Coronary artery (tissue), 2 donors: Measurements from ENCODE around the gene RBCK1.

Source experiments
- DNase-seq: peaks from one replicate; pipeline ENCODE4 v3.0.0-alpha.2; 2017; ENCODE audit warnings: low spot score
- H3K27ac ChIP-seq, 2 donors: fragments of 200-600 bp; sonication (generic); one replicate each; pipeline ENCODE4 v1.5.1; 2016 to 2019
- H3K4me3 ChIP-seq: fragments of 200-600 bp; sonication (generic); 2 replicates; pipeline ENCODE4 v1.5.1; 2016; ENCODE audit warnings: mild to moderate bottlenecking, moderate library complexity
- TF ChIP-seq, protein P1 (sequence below): fragments of 200-600 bp; sonication (generic); IDR thresholded peaks from one replicate; pipeline ENCODE4 v1.5.1; 2019; ENCODE audit warnings: antibody characterized with exemption

RBCK1 gene

DNA sequence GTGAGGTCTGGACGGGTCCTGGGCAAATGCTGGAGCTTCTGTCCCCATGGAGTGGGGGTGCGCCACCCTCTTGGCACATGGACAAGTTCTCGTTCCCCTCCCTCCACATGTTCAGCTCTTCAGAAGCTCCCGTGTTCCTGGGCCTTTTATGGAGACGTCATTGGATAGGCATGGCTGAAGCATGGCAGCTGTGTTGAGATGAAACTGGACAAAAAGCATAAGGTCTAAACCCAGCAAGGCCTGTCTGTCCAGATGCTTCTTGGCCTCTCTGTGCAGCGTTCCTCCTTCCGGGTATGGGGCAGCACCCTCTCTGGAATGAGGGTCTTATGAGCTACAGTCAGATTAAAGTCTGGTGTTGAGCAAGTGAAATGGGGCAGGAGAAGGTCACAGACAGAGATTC is 27.5 kb downstream of the RBCK1 start:
- Histone ChIP-seq H3K27ac (no peak overlapping the region), H3K4me3 (no peak overlapping the region)
- TF ChIP-seq, protein P1, sequence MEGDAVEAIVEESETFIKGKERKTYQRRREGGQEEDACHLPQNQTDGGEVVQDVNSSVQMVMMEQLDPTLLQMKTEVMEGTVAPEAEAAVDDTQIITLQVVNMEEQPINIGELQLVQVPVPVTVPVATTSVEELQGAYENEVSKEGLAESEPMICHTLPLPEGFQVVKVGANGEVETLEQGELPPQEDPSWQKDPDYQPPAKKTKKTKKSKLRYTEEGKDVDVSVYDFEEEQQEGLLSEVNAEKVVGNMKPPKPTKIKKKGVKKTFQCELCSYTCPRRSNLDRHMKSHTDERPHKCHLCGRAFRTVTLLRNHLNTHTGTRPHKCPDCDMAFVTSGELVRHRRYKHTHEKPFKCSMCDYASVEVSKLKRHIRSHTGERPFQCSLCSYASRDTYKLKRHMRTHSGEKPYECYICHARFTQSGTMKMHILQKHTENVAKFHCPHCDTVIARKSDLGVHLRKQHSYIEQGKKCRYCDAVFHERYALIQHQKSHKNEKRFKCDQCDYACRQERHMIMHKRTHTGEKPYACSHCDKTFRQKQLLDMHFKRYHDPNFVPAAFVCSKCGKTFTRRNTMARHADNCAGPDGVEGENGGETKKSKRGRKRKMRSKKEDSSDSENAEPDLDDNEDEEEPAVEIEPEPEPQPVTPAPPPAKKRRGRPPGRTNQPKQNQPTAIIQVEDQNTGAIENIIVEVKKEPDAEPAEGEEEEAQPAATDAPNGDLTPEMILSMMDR = no peak
- DNase-seq = no peak

DNA sequence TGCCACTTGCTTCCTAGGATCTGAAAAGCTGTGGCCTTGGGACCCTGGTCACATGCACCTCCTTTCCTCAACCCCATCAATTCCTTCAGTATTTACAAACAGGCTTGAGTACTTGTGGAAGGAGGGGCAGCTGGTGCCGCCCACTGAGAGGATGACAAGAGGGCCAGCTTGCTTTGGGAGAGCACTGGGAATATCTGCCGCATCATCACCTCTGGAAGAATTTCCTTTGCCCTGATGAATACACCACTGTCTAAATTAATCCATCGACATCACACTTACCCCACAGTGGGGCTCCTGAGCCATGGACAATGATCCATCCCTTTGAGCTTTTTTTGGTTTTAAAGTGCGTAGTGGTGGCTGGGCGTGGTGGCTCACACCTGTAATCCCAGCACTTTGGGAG is 28.4 kb downstream of the RBCK1 start:
- TF ChIP-seq, protein P1 = no peak
- no peak overlapping the region for H3K27ac ChIP-seq
- no peak overlapping the region for H3K4me3 ChIP-seq
- DNase-seq = no peak

DNA sequence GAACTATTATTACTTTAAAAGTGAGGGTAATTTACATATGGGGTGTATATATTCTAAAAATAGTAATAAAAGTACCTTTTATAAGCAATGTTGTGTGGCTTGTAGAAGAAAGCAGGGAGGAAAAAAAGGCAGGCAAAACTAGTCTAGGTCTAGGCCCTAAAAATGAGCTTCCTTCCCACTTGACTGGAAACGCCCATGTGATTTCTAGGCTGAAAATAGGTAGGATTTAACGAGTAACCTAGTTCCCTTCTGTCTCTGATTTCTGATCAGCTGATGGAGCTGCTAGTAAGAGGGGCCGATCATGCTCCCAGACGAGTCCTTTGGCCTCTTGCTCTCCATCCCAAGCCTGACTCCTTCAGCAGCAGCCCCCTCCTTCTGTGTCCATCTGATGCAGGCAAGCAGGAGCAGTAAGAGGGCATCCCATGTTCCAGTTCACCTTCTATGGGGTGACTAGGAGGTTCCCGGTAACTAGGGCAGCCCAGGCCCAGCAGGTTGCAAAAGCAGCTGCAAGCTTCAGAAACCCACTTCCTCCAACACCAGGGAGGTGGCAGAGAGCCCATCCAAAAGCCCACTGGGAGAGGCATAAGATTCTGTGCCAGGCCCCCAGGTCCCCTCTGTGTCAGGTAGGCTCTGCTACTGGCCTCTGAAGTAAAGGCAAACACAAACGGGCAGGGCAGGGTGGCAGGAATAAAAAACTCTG is 29.8 kb downstream of the RBCK1 start:
- TF ChIP-seq, protein P1 = no peak
- no peak for DNase-seq
- Histone ChIP-seq H3K27ac (no peak overlapping the region), H3K4me3 (no peak overlapping the region)

DNA sequence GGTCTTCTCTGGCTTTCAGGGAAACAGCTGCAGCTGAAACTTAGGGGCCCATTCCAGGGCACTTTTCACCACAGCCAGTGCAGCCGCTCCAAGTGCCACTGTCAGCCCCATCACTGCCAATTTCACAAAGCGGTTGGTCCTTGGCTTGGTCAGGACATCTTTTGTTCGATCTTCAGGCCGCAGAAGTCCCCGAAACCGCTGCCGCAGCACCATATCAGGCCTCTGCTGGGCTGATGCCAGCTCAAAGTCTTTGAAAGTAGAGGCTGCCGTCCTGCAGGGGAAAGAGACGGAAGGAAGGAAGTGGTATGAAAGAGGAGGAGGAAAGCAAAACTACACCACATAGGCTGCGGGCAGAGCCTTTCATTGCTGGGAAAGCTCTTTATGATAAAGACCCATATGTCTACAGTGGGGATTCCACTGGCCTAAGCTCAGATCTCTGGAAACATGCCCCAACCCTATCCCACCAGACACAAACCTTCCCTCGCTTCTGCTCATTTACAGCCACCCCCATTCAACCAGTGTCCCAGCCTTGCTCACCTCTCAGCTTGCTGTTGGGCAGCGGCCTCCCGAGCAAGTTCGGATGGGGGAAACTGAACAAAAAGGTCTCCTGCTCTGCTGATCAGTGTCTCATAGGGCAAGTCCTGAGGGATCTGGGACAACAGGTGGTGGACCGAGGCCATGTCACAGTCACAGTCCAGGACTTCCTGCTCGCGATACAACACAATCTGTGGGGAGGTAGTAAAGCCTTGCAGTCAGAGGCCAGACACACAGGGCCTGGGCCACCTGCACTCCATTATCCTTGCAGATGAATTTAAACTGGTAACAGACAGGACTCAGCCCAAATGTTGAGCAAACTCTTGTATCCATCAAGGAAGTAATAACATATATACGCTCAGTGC is 30.7 kb downstream of the RBCK1 start:
- H3K27ac ChIP-seq = no peak overlapping the region
- H3K4me3 ChIP-seq = no peak overlapping the region
- DNase-seq = no peak
- TF ChIP-seq, protein P1 = no peak

DNA sequence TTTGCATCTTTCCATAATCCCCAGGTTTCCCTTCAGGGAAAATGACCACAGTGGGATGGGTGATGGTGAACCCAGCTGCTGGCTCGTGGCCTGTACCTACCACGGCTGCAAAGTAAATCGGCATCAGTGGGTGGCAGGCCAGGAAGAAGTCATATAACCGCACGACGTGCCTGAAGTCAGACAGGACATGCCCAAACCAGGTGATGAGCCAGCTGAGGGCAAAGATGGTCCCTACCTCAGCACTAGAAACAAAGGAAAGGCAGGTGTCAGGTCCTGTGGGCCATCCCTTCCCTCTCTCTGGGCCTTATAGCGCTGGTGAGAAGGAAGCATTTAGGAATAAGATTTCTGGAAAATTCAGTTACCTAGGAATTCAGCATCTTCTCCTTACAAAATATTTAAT is 32.0 kb downstream of the RBCK1 start:
- no peak for DNase-seq
- TF ChIP-seq, protein P1 = no peak
- Histone ChIP-seq H3K4me3 (no peak overlapping the region), H3K27ac (no peak overlapping the region)

DNA sequence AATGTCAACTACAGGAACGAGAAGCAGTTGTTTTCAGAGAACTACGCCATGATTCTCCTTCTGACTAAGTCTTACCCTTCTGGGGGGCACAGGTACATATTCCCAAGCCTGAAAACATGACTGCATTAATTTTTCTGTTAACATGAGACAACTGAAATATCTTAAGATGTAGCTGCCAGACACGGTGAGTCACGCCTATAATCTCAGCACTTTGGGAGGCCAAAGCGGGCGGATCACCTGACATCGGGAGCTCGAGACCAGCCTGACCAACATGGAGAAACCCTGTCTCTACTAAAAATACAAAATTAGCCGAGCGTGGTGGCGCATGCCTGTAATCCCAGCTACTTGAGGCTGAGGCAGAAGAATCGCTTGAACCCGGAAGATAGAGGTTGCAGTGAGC is 32.5 kb downstream of the RBCK1 start:
- DNase-seq = no peak
- Histone ChIP-seq H3K4me3 (no peak overlapping the region), H3K27ac (no peak overlapping the region)
- TF ChIP-seq, protein P1 = no peak
